ENCODE results near the gene CDK14. TPM values are rescaled to one million over a fixed set of nuclear protein-coding genes. Genes with fewer than 3 reads are reported as not detected.

The CDK14 gene
- total RNA-seq, 1 experiment from 2014 or later, result 39.1 TPM

GRCh38 chr7:91149341-91150246 lies 553.5 kb downstream of the CDK14 start:
- Histone ChIP-seq H3K9me3 (ENCODE audit: insufficient read depth, low read depth) (no peaks in the 10 kb centered on the region; the same call in 1 of the 2 replicates), H3K27me3 (ENCODE audit: insufficient read depth, low read depth) (no peaks in the 10 kb centered on the region), H3K27ac (no peak overlapping the region), H3K4me2 (no peak overlapping the region), H3K4me3 (no peak overlapping the region), H4K20me1 (ENCODE audit: insufficient read depth) (no peaks in the 10 kb centered on the region), H3K36me3 (ENCODE audit: low read depth) (no peaks in the 10 kb centered on the region), H3K79me2 (ENCODE audit: low read depth) (no peaks in the 10 kb centered on the region), H3K9me2 (ENCODE audit: insufficient read depth) (no peaks in the 10 kb centered on the region), H3K4me1 (replicated peaks; ENCODE audit: insufficient read depth) (no peaks in the 10 kb centered on the region), H2AFZ (no peak overlapping the region), H3F3A (ENCODE audit: insufficient read depth, low read depth) (no peaks in the 10 kb centered on the region)
- CTCF ChIA-PET, result no interaction called here
- no peak for TF ChIP-seq EZH2 (IDR thresholded peaks at IDR 0.05; ENCODE audit: low read depth)
- TF ChIP-seq, protein P1, sequence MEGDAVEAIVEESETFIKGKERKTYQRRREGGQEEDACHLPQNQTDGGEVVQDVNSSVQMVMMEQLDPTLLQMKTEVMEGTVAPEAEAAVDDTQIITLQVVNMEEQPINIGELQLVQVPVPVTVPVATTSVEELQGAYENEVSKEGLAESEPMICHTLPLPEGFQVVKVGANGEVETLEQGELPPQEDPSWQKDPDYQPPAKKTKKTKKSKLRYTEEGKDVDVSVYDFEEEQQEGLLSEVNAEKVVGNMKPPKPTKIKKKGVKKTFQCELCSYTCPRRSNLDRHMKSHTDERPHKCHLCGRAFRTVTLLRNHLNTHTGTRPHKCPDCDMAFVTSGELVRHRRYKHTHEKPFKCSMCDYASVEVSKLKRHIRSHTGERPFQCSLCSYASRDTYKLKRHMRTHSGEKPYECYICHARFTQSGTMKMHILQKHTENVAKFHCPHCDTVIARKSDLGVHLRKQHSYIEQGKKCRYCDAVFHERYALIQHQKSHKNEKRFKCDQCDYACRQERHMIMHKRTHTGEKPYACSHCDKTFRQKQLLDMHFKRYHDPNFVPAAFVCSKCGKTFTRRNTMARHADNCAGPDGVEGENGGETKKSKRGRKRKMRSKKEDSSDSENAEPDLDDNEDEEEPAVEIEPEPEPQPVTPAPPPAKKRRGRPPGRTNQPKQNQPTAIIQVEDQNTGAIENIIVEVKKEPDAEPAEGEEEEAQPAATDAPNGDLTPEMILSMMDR (conservative IDR thresholded peaks at IDR 0.05), result no peak
- intact Hi-C loops (cut with micrococcal nuclease; ENCODE audit: unreplicated experiment), result loop anchor here (5.0 kb wide), 1 partner anchor 113 kb away; the partner anchor contains the start of gene FZD1
- no peak for DNase-seq
- POLR2A ChIA-PET (ENCODE audit: unreplicated experiment), result interaction anchor here (0.9 kb wide), 1 partner anchor 10 kb away, joined by 9 read pairs; no protein-coding TSS in a partner anchor
- BruUV-seq (replicated peaks), result no TSS peak

DNA sequence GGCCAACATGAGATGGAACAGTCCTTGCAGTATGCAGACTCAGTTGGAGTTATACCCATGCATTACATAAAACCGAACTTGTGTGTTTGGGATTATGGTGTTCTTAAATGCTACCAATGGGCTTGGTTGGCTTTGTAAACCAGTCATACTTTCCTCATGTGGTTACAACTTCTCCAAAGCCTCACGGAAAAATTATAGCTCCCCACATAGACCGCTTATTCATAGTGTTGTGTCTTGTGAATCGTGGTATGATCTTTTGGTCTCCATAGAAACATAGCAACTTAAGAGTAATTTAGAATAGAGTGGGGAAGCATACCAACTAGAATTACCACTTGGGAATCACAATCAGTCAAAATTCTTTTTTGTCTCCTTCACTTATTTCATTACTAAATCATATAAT lies 555.8 kb downstream of the CDK14 start:
- H2AFZ ChIP-seq, result no peak overlapping the region
- intact Hi-C loops (cut with micrococcal nuclease; ENCODE audit: unreplicated experiment), result loop anchor here (5.0 kb wide), 1 partner anchor 110 kb away; the partner anchor contains the start of gene FZD1
- H3F3A ChIP-seq (ENCODE audit: insufficient read depth, low read depth), result no peaks in the 10 kb centered on the region
- no peaks in the 10 kb centered on the region for H4K20me1 ChIP-seq (ENCODE audit: insufficient read depth)
- H3K4me2 ChIP-seq, result no peak overlapping the region
- H3K9me2 ChIP-seq (ENCODE audit: insufficient read depth), result no peaks in the 10 kb centered on the region
- H3K9me3 ChIP-seq (ENCODE audit: insufficient read depth, low read depth), result no peaks in the 10 kb centered on the region
- H3K36me3 ChIP-seq (ENCODE audit: low read depth), result no peaks in the 10 kb centered on the region
- no peak overlapping the region for H3K4me3 ChIP-seq
- no TSS peak for BruUV-seq (replicated peaks)
- H3K27me3 ChIP-seq (ENCODE audit: insufficient read depth, low read depth), result no peaks in the 10 kb centered on the region
- no peak overlapping the region for H3K27ac ChIP-seq
- CTCF ChIA-PET, result interaction anchor here (0.5 kb wide), 1 partner anchor 128 kb away, joined by 3 read pairs; no protein-coding TSS in a partner anchor
- no peak for DNase-seq
- H3K4me1 ChIP-seq (replicated peaks; ENCODE audit: insufficient read depth), result no peaks in the 10 kb centered on the region
- TF ChIP-seq EZH2 (IDR thresholded peaks at IDR 0.05; ENCODE audit: low read depth), result no peak
- TF ChIP-seq, protein P1 (conservative IDR thresholded peaks at IDR 0.05), result no peak
- no peaks in the 10 kb centered on the region for H3K79me2 ChIP-seq (ENCODE audit: low read depth)
- POLR2A ChIA-PET (ENCODE audit: unreplicated experiment), result interaction anchor here (0.6 kb wide), 1 partner anchor 206 kb away, joined by 6 read pairs; no protein-coding TSS in a partner anchor

GRCh38 chr7:91156316-91157185 lies 560.4 kb downstream of the CDK14 start:
- POLR2A ChIA-PET (ENCODE audit: unreplicated experiment), result no interaction called here
- Histone ChIP-seq H3K79me2 (ENCODE audit: low read depth) (no peaks in the 10 kb centered on the region), H3K9me2 (ENCODE audit: insufficient read depth) (no peaks in the 10 kb centered on the region), H3K27me3 (ENCODE audit: insufficient read depth, low read depth) (no peaks in the 10 kb centered on the region), H3K9me3 (ENCODE audit: insufficient read depth, low read depth) (no peaks in the 10 kb centered on the region), H3K4me3 (no peak overlapping the region), H3F3A (ENCODE audit: insufficient read depth, low read depth) (no peaks in the 10 kb centered on the region), H3K4me1 (replicated peaks; ENCODE audit: insufficient read depth) (no peaks in the 10 kb centered on the region), H4K20me1 (ENCODE audit: insufficient read depth) (no peaks in the 10 kb centered on the region), H3K27ac (no peak overlapping the region), H3K4me2 (no peak overlapping the region), H3K36me3 (ENCODE audit: low read depth) (no peaks in the 10 kb centered on the region), H2AFZ (no peak overlapping the region)
- CTCF ChIA-PET, result no interaction called here
- no TSS peak for BruUV-seq (replicated peaks)
- no peak for DNase-seq
- TF ChIP-seq, protein P1 (conservative IDR thresholded peaks at IDR 0.05), result no peak
- no peak for TF ChIP-seq EZH2 (IDR thresholded peaks at IDR 0.05; ENCODE audit: low read depth)
- intact Hi-C loops (cut with micrococcal nuclease; ENCODE audit: unreplicated experiment), result no loop called here
